Subcutaneous adipose tissue (tissue), 4 donors: ENCODE data around the gene CAB39. TPM values are rescaled to one million over a fixed set of nuclear protein-coding genes. Genes with fewer than 3 reads are reported as not detected.

Experiments
- total RNA-seq, 4 donors: library from RNA; depleted of rRNA; stranded (reverse); fragments of >200 nt; gene quantifications; one replicate each; pipeline ENCODE4 v1.1.0, GENCODE V29; 2016
- TF ChIP-seq, protein P1 (sequence below): fragments of 450-650 bp; IDR thresholded peaks from one replicate; pipeline ENCODE4 v1.5.1; 2016; ENCODE audit warnings: low read depth, mild to moderate bottlenecking, control low read depth, antibody characterized with exemption, moderate library complexity

The CAB39 gene
- total RNA-seq, 4 donors from 2014 or later, result 93.8 to 142 (median 107) TPM

DNA sequence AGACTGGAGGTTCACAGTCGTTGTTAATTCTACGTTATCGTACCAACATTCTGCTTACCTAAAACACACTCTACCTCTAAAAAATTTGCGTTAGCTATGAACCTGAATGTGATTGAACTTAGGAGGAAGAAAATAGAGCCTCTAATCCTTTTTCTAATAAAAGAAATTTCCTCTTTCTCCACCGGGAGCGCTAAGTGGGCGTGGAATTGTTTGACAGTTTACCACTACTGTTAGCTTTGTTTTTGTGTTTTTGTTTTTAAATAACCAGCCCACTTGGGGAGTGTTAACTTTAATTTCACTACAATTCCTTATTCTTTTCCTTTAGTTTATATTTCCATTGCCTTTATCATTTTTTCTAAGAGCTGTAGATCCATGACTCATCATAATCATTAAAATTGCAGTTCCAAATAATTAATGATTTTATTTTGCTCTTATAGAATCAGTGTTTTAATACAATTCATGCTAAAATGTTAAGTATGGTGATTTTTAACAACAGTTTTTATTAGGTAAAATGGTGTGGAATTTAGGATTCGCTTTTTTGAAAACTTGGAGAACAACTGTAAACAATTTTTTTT lies 97.1 kb downstream of the CAB39 start:
- TF ChIP-seq, protein P1, sequence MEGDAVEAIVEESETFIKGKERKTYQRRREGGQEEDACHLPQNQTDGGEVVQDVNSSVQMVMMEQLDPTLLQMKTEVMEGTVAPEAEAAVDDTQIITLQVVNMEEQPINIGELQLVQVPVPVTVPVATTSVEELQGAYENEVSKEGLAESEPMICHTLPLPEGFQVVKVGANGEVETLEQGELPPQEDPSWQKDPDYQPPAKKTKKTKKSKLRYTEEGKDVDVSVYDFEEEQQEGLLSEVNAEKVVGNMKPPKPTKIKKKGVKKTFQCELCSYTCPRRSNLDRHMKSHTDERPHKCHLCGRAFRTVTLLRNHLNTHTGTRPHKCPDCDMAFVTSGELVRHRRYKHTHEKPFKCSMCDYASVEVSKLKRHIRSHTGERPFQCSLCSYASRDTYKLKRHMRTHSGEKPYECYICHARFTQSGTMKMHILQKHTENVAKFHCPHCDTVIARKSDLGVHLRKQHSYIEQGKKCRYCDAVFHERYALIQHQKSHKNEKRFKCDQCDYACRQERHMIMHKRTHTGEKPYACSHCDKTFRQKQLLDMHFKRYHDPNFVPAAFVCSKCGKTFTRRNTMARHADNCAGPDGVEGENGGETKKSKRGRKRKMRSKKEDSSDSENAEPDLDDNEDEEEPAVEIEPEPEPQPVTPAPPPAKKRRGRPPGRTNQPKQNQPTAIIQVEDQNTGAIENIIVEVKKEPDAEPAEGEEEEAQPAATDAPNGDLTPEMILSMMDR, result no peak

DNA sequence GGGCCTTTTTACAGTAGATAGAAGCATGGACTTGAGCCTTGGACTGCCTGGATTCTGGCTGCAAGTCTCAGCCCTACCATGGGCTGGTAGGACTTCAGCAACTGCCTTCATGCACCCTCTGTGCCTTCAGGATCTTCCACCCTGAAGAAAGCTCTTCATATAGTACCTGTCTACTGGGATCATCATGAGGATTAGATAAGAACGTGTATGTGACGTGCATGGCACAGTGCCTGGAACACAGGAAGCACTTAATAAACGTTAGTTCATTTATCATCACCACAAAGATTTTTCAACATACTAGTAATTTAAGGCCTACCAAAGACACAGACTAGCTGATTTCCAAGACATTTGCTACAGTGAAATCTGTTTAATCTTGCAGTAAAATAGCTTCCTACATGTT lies 98.9 kb downstream of the CAB39 start:
- TF ChIP-seq, protein P1, result no peak

GRCh38 chr2:230812033-230812432 lies 99.4 kb downstream of the CAB39 start:
- TF ChIP-seq, protein P1, result no peak

- TF ChIP-seq, protein P1, result no peak
Measured at GRCh38 chr2:230814616-230815015, 102.0 kb downstream of the CAB39 start.

DNA sequence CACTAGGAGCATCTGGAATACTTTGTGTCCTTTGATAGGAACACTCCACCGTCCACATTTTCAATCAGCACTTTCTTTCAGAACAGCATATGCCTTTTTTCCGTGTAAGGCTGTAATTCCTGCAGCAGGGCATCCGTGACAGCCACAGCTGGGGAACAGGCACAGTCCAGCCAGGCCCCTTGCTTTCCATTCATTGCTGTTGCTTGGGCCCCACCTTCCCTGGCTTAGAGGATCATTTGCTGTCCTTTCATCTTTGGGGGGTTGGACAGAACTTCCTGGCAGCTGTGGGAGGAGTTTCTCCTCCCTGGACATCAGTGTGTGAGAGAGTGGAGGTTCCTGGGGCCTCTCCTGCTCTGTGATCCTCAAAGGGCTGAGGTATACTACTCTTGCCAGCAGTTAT lies 102.4 kb downstream of the CAB39 start:
- TF ChIP-seq, protein P1, result no peak

GRCh38 chr2:230816735-230817134 lies 104.1 kb downstream of the CAB39 start:
- TF ChIP-seq, protein P1, result no peak

DNA sequence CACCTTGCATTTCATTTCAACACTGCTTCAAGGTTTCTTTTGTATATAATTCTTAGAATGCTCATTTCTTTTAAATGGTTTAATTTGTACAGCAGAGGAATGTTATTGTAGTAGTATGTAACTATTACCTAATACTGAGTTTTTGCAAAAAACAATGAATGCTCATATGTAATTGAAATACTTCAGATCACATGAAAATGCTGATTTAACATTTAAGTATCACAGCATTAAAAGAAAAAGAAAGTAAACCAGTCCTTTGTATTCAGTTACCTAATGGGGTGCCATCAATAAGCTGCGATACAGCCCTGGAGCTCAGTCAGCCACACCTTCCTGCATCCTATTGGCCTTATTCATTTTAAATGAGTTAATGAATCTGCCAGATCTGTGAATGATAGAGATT lies 106.8 kb downstream of the CAB39 start:
- TF ChIP-seq, protein P1, result no peak
